ENCODE results near the gene ACACB.

Gene ACACB

GRCh38 chr12:109214131-109214530 lies 97.7 kb downstream of the ACACB start:
- H3K4me3 ChIP-seq (ENCODE audit: low read depth in 1 of 2, low read length in 2 of 2) = no peak overlapping the region
- no peak overlapping the region for H3K4me2 ChIP-seq (ENCODE audit: insufficient read depth, low read length)
- no peaks in the 10 kb centered on the region for H3K36me3 ChIP-seq (ENCODE audit: insufficient read depth, low read length)
- TF ChIP-seq CTCF (IDR thresholded peaks at IDR 0.05; ENCODE audit: borderline replicate concordance, extremely low read depth, low read length, poor library complexity, severe bottlenecking) = no peak
- no peak overlapping the region for H3K9ac ChIP-seq (ENCODE audit: low read depth, low read length)
- DNase-seq (no peak), ATAC-seq (ENCODE audit: insufficient read depth, low read depth) (no peak)
- H3K27me3 ChIP-seq (ENCODE audit: insufficient read depth, low read length, poor library complexity) = no peaks in the 10 kb centered on the region
- H2AFZ ChIP-seq (ENCODE audit: low read depth, low read length) = no peak overlapping the region
- no peaks in the 10 kb centered on the region for H3K9me3 ChIP-seq (ENCODE audit: insufficient read depth, low read length, severe bottlenecking)
- H3K27ac ChIP-seq (ENCODE audit: low read length) = no peak overlapping the region
- no peaks in the 10 kb centered on the region for H3K4me1 ChIP-seq (ENCODE audit: insufficient read depth, low read length)
- no peaks in the 10 kb centered on the region for H4K20me1 ChIP-seq (ENCODE audit: insufficient read depth, low read length)
- no peaks in the 10 kb centered on the region for H3K79me2 ChIP-seq (ENCODE audit: insufficient read depth, low read length)

GRCh38 chr12:109218996-109219395 lies 102.6 kb downstream of the ACACB start:
- TF ChIP-seq EZH2 (IDR thresholded peaks at IDR 0.05; ENCODE audit: borderline replicate concordance, low read depth, low read length, severe bottlenecking) = no peak
- no peak for TF ChIP-seq CTCF (IDR thresholded peaks at IDR 0.05; ENCODE audit: borderline replicate concordance, extremely low read depth, low read length, poor library complexity, severe bottlenecking)
- ATAC-seq (ENCODE audit: insufficient read depth, low read depth) (no peak), DNase-seq (no peak)
- Histone ChIP-seq H3K27ac (ENCODE audit: low read length) (no peak overlapping the region), H3K4me3 (ENCODE audit: low read depth in 1 of 2, low read length in 2 of 2) (no peak overlapping the region), H2AFZ (ENCODE audit: low read depth, low read length) (no peak overlapping the region), H4K20me1 (ENCODE audit: insufficient read depth, low read length) (no peaks in the 10 kb centered on the region; the same call in none of the 2 replicates), H3K36me3 (ENCODE audit: insufficient read depth, low read length) (no peaks in the 10 kb centered on the region), H3K4me1 (ENCODE audit: insufficient read depth, low read length) (no peaks in the 10 kb centered on the region), H3K9me3 (ENCODE audit: insufficient read depth, low read length, severe bottlenecking) (no peaks in the 10 kb centered on the region), H3K79me2 (ENCODE audit: insufficient read depth, low read length) (no peaks in the 10 kb centered on the region), H3K4me2 (ENCODE audit: insufficient read depth, low read length) (no peak overlapping the region), H3K9ac (ENCODE audit: low read depth, low read length) (no peak overlapping the region), H3K27me3 (ENCODE audit: insufficient read depth, low read length, poor library complexity) (no peaks in the 10 kb centered on the region)

GRCh38 chr12:109219938-109220337 lies 103.6 kb downstream of the ACACB start:
- no peak for TF ChIP-seq EZH2 (IDR thresholded peaks at IDR 0.05; ENCODE audit: borderline replicate concordance, low read depth, low read length, severe bottlenecking)
- no peak for TF ChIP-seq CTCF (IDR thresholded peaks at IDR 0.05; ENCODE audit: borderline replicate concordance, extremely low read depth, low read length, poor library complexity, severe bottlenecking)
- no peaks in the 10 kb centered on the region for H3K4me1 ChIP-seq (ENCODE audit: insufficient read depth, low read length)
- H2AFZ ChIP-seq (ENCODE audit: low read depth, low read length) = no peak overlapping the region
- H3K27me3 ChIP-seq (ENCODE audit: insufficient read depth, low read length, poor library complexity) = no peaks in the 10 kb centered on the region
- H4K20me1 ChIP-seq (ENCODE audit: insufficient read depth, low read length) = no peaks in the 10 kb centered on the region; the same call in none of the 2 replicates
- H3K9me3 ChIP-seq (ENCODE audit: insufficient read depth, low read length, severe bottlenecking) = no peaks in the 10 kb centered on the region
- no peak for DNase-seq
- ATAC-seq (ENCODE audit: insufficient read depth, low read depth) = no peak
- H3K4me3 ChIP-seq (ENCODE audit: low read depth in 1 of 2, low read length in 2 of 2) = no peak overlapping the region
- no peak overlapping the region for H3K4me2 ChIP-seq (ENCODE audit: insufficient read depth, low read length)
- no peak overlapping the region for H3K27ac ChIP-seq (ENCODE audit: low read length)
- H3K36me3 ChIP-seq (ENCODE audit: insufficient read depth, low read length) = no peaks in the 10 kb centered on the region
- no peaks in the 10 kb centered on the region for H3K79me2 ChIP-seq (ENCODE audit: insufficient read depth, low read length)
- no peak overlapping the region for H3K9ac ChIP-seq (ENCODE audit: low read depth, low read length)

All from DND-41 (cell line).